H9 (cell line): Measurements from ENCODE around the gene OTULINL. TPM values are rescaled to one million over a fixed set of nuclear protein-coding genes. Genes with fewer than 3 reads are reported as not detected.

Source experiments
- DNase-seq: peaks from one replicate; pipeline ENCODE4 v3.0.0-alpha.2; 2017
- H2AFZ ChIP-seq: one replicate; pipeline ENCODE4 v1.6.1; 2013; ENCODE audit warnings: mild to moderate bottlenecking, low read length, control low read depth, moderate library complexity
- H2AK5ac ChIP-seq: 2 replicates; pipeline ENCODE4 v1.6.1; 2013; ENCODE audit warnings: low read length, control low read depth, mixed read lengths; ENCODE audit not compliant: insufficient read length
- H2BK120ac ChIP-seq: one replicate; pipeline ENCODE4 v1.6.1; 2013; ENCODE audit warnings: low read depth, mild to moderate bottlenecking, low read length, control low read depth, inconsistent platforms; ENCODE audit not compliant: poor library complexity, severe bottlenecking
- H2BK12ac ChIP-seq: 2 replicates; pipeline ENCODE4 v1.6.1; 2013; ENCODE audit warnings: low read length, control low read depth, mixed read lengths, low read depth; ENCODE audit not compliant: insufficient read length
- H2BK15ac ChIP-seq: 2 replicates; pipeline ENCODE4 v1.6.1; 2013; ENCODE audit warnings: low read depth, low read length, control low read depth
- H2BK20ac ChIP-seq: one replicate; pipeline ENCODE4 v1.6.1; 2013; ENCODE audit warnings: low read depth, mild to moderate bottlenecking, low read length, control low read depth, inconsistent platforms; ENCODE audit not compliant: poor library complexity, severe bottlenecking
- H2BK5ac ChIP-seq: 2 replicates; pipeline ENCODE4 v1.6.1; 2013; ENCODE audit warnings: low read length, control low read depth, mixed read lengths; ENCODE audit not compliant: insufficient read length
- H3K14ac ChIP-seq: 2 replicates; pipeline ENCODE4 v1.6.1; 2013; ENCODE audit warnings: low read length, control low read depth; ENCODE audit not compliant: insufficient read depth
- H3K18ac ChIP-seq: 2 replicates; pipeline ENCODE4 v1.6.1; 2013; ENCODE audit warnings: low read depth, mild to moderate bottlenecking, mixed read lengths, low read length, control low read depth; ENCODE audit not compliant: insufficient read length
- H3K23ac ChIP-seq: 2 replicates; pipeline ENCODE4 v1.6.1; 2013; ENCODE audit warnings: low read length, control low read depth, mixed read lengths, low read depth; ENCODE audit not compliant: insufficient read length
- H3K23me2 ChIP-seq: 2 replicates; pipeline ENCODE4 v1.6.1; 2013; ENCODE audit warnings: low read depth, mild to moderate bottlenecking, mixed read lengths, low read length, control low read depth; ENCODE audit not compliant: insufficient read length, poor library complexity, severe bottlenecking
- H3K27ac ChIP-seq: 2 replicates; pipeline ENCODE4 v1.5.1; 2013; ENCODE audit warnings: low read length, control low read depth, mixed read lengths, low read depth; ENCODE audit not compliant: insufficient read length
- H3K27me3 ChIP-seq: 2 replicates; pipeline ENCODE4 v1.6.1; 2013; ENCODE audit warnings: low read length, control low read depth, inconsistent platforms; ENCODE audit not compliant: insufficient read depth
- H3K4ac ChIP-seq: 2 replicates; pipeline ENCODE4 v1.6.1; 2013; ENCODE audit warnings: low read depth, mild to moderate bottlenecking, control low read depth, inconsistent platforms, low read length, moderate library complexity
- H3K4me1 ChIP-seq: 2 replicates; pipeline ENCODE4 v1.6.1; 2013; ENCODE audit warnings: low read length, control low read depth, inconsistent platforms; ENCODE audit not compliant: insufficient read depth
- H3K4me2 ChIP-seq: 2 replicates; pipeline ENCODE4 v1.6.1; 2013; ENCODE audit warnings: low read length, control low read depth, mixed read lengths; ENCODE audit not compliant: insufficient read length, insufficient read depth
- H3K56ac ChIP-seq: 2 replicates; pipeline ENCODE4 v1.6.1; 2013; ENCODE audit warnings: low read depth, mild to moderate bottlenecking, mixed read lengths, low read length, control low read depth; ENCODE audit not compliant: insufficient read length
- H3K79me1 ChIP-seq: 2 replicates; pipeline ENCODE4 v1.6.1; 2013; ENCODE audit warnings: low read depth, mild to moderate bottlenecking, moderate library complexity, low read length, control low read depth, inconsistent platforms; ENCODE audit not compliant: insufficient read depth, poor library complexity, severe bottlenecking
- H3K79me2 ChIP-seq: 2 replicates; pipeline ENCODE4 v1.6.1; 2013; ENCODE audit warnings: low read length, control low read depth, inconsistent platforms; ENCODE audit not compliant: insufficient read depth
- H3K9ac ChIP-seq: 2 replicates; pipeline ENCODE4 v1.6.1; 2013; ENCODE audit warnings: low read length, control low read depth, mixed read lengths; ENCODE audit not compliant: insufficient read length; ENCODE audit errors: extremely low read depth
- H3K9me3 ChIP-seq: one replicate; pipeline ENCODE4 v1.6.1; 2013; ENCODE audit warnings: low read depth, low read length, inconsistent platforms; ENCODE audit not compliant: control insufficient read depth
- H3T11ph ChIP-seq: one replicate; pipeline ENCODE4 v1.6.1; 2013; ENCODE audit warnings: mild to moderate bottlenecking, low read length, control low read depth, inconsistent platforms
- H4K20me1 ChIP-seq: one replicate; pipeline ENCODE4 v1.6.1; 2013; ENCODE audit not compliant: control insufficient read depth, insufficient read length, insufficient read depth
- H4K5ac ChIP-seq: 2 replicates; pipeline ENCODE4 v1.6.1; 2013; ENCODE audit warnings: low read depth, mild to moderate bottlenecking, mixed read lengths, low read length, control low read depth; ENCODE audit not compliant: insufficient read length
- H4K8ac ChIP-seq: replicated peaks from 2 replicates; pipeline ENCODE4 v1.6.1; 2013; ENCODE audit warnings: low read length, control low read depth, mixed read lengths, low read depth; ENCODE audit not compliant: insufficient read length
- H4K91ac ChIP-seq: 2 replicates; pipeline ENCODE4 v1.6.1; 2013; ENCODE audit warnings: low read depth, mild to moderate bottlenecking, moderate library complexity, mixed read lengths, low read length, control low read depth; ENCODE audit not compliant: insufficient read length
- H3K27ac Mint-ChIP-seq, 3 experiments: 2 replicates in 2 of 3; 3 replicates in 1 of 3; pipeline ENCODE4 v1.8.0; 2020 to 2021; ENCODE audit warnings: mixed read lengths in 3 of 3, mild to moderate bottlenecking in 1 of 3, moderate library complexity in 1 of 3
- H3K27me3 Mint-ChIP-seq: 2 replicates; pipeline ENCODE4 v1.8.0; 2021; ENCODE audit warnings: low read depth, mild to moderate bottlenecking, moderate library complexity, mixed read lengths
- H3K36me3 Mint-ChIP-seq, 3 experiments: 2 replicates in 2 of 3; 3 replicates in 1 of 3; pipeline ENCODE4 v1.8.0; 2020 to 2021; ENCODE audit warnings: low read depth in 3 of 3, mixed read lengths in 3 of 3; ENCODE audit not compliant: insufficient read depth in 1 of 3
- H3K4me1 Mint-ChIP-seq, 2 experiments: 2 replicates each; pipeline ENCODE4 v1.8.0; 2020; ENCODE audit warnings: mixed read lengths in 2 of 2
- H3K4me3 Mint-ChIP-seq, 2 experiments: 2 replicates in 1 of 2; 3 replicates in 1 of 2; pipeline ENCODE4 v1.8.0; 2020 to 2021; ENCODE audit warnings: mild to moderate bottlenecking in 2 of 2, mixed read lengths in 2 of 2, moderate library complexity in 1 of 2
- H3K9me3 Mint-ChIP-seq, 2 experiments: 2 replicates in 1 of 2; 3 replicates in 1 of 2; pipeline ENCODE4 v1.8.0; 2020; ENCODE audit warnings: mild to moderate bottlenecking in 2 of 2, mixed read lengths in 2 of 2, moderate library complexity in 1 of 2
- CTCF ChIP-seq: fragments of 200-600 bp; sonication (generic); conservative IDR thresholded peaks from 3 replicates; pipeline ENCODE4 v1.8.0; 2021; ENCODE audit warnings: antibody characterized with exemption, mild to moderate bottlenecking
- WGBS: extraction: QIAGEN DNeasy Blood & Tissue Kit; methylation state at CpG from one replicate; pipeline ENCODE4 v1.1.7; 2013; ENCODE audit warnings: missing lambda C conversion rate, low lambda C conversion rate, mixed read lengths; ENCODE audit not compliant: insufficient read length; ENCODE audit errors: extremely low coverage; 5-methylcytosine and 5-hydroxymethylcytosine counted together
- total RNA-seq: library from RNA; stranded (reverse); gene quantifications from 2 replicates; pipeline ENCODE4 v1.2.1, GENCODE V29; 2021

OTULINL gene
- total RNA-seq, 1 experiment from 2014 or later, result 7.5 TPM

- Histone ChIP-seq H4K8ac (no peak overlapping the region), H3K4me1 (no peaks in the 10 kb centered on the region), H3K27me3 (no peaks in the 10 kb centered on the region), H3K14ac (no peak overlapping the region), H3K23ac (no peak overlapping the region), H2BK5ac (no peak overlapping the region), H2BK12ac (no peak overlapping the region), H3K79me1 (no peaks in the 10 kb centered on the region), H3K4me2 (no peak overlapping the region), H2BK20ac (no peak overlapping the region), H3K9ac (no peak overlapping the region), H3K79me2 (no peaks in the 10 kb centered on the region), H3K23me2 (no peaks in the 10 kb centered on the region), H3K9me3 (no peaks in the 10 kb centered on the region), H2BK120ac (no peak overlapping the region), H2AK5ac (no peak overlapping the region), H4K20me1 (no peaks in the 10 kb centered on the region), H3K18ac (no peak overlapping the region), H3K56ac (no peak overlapping the region), H3K4ac (no peak overlapping the region), H3K27ac (no peak overlapping the region), H4K91ac (no peak overlapping the region), H2AFZ (no peak overlapping the region), H4K5ac (no peak overlapping the region), H3T11ph (no peak overlapping the region), H2BK15ac (no peak overlapping the region)
- Mint-ChIP-seq H3K4me3 (no peak overlapping the region), H3K27ac (no peak overlapping the region), H3K27me3 (no peaks in the 10 kb centered on the region), H3K4me1 (0 out of 4 replicates have a peak, but pooled peaks cover 0 to 3% of the 10 kb centered on the region in 2 experiments), H3K9me3 (peaks cover 2 to 4% of the 10 kb centered on the region in 2 experiments; a peak in 2 of 5 replicates), H3K36me3 (no peaks in the 10 kb centered on the region)
- no CpG with 5 or more reads among the region's 2 CpGs for WGBS
- TF ChIP-seq CTCF, result no peak
- no peak for DNase-seq
Measured at GRCh38 chr5:14630671-14631070, 49.1 kb downstream of the OTULINL start.
